H1 (cell line): ENCODE data around the gene CCDC91. TPM values are rescaled to one million over a fixed set of nuclear protein-coding genes. Genes with fewer than 3 reads are reported as not detected.

Experiments
- CTCF ChIA-PET: fragments of 300-600 bp; sonication (Branson Sonifier 250); formaldehyde crosslinking; loops from one replicate; lab custom pipeline; 2021; ENCODE audit not compliant: partially characterized antibody; lab: Charles Lee
- POLR2A ChIA-PET: fragments of 300-600 bp; sonication (Branson Sonifier 250); formaldehyde crosslinking; loops from one replicate; lab custom pipeline; 2021; ENCODE audit warnings: inconsistent platforms; ENCODE audit not compliant: partially characterized antibody; lab: Charles Lee
- DNase-seq, 2 experiments: peaks; one replicate each; pipeline versions ENCODE4 v3.0.0 to v3.0.0-alpha.2; 2010 to 2022; ENCODE audit warnings: low spot score in 2 of 2, low read depth in 1 of 2, mixed read lengths in 1 of 2
- FAIRE-seq: peaks from 2 replicates; lab custom pipeline; 2011; peaks lifted over from hg19 to GRCh38; lab: Jason Lieb, UNC
- H2AFZ ChIP-seq: 2 replicates; pipeline ENCODE4 v1.8.1; 2012; ENCODE audit warnings: low read length, inconsistent platforms
- H2AK5ac ChIP-seq: 2 replicates; pipeline ENCODE4 v1.6.1; 2013; ENCODE audit warnings: low read depth, low read length
- H2BK120ac ChIP-seq: replicated peaks from 2 replicates; pipeline ENCODE3; 2013; ENCODE audit warnings: low read depth, low read length, inconsistent platforms
- H2BK12ac ChIP-seq: 2 replicates; pipeline ENCODE4 v1.6.1; 2013; ENCODE audit warnings: low read depth, low read length
- H2BK15ac ChIP-seq: 2 replicates; pipeline ENCODE4 v1.6.1; 2013; ENCODE audit warnings: low read length
- H2BK20ac ChIP-seq: 2 replicates; pipeline ENCODE4 v1.6.1; 2013; ENCODE audit warnings: low read length
- H2BK5ac ChIP-seq: 2 replicates; pipeline ENCODE4 v1.6.1; 2013; ENCODE audit warnings: low read depth, low read length
- H3K14ac ChIP-seq: 2 replicates; pipeline ENCODE4 v1.6.1; 2013; ENCODE audit warnings: inconsistent platforms; ENCODE audit not compliant: insufficient read length
- H3K18ac ChIP-seq: 2 replicates; pipeline ENCODE4 v1.6.1; 2013; ENCODE audit warnings: low read length; ENCODE audit errors: extremely low read depth
- H3K23ac ChIP-seq: 2 replicates; pipeline ENCODE4 v1.6.1; 2013; ENCODE audit warnings: inconsistent platforms; ENCODE audit not compliant: insufficient read length
- H3K23me2 ChIP-seq: 2 replicates; pipeline ENCODE4 v1.6.1; 2013; ENCODE audit warnings: low read depth, low read length
- H3K27ac ChIP-seq: 2 replicates; pipeline ENCODE4 v1.6.1; 2011; ENCODE audit warnings: low read depth, low read length, inconsistent platforms
- H3K27me3 ChIP-seq, 4 experiments: replicated peaks in 1 of 4; 1 replicate in 1 of 4; 2 replicates in 3 of 4; pipeline versions ENCODE4 v1.6.1 to v1.8.1; 2011 to 2013; ENCODE audit warnings: low read length in 3 of 4, mild to moderate bottlenecking in 3 of 4, inconsistent platforms in 2 of 4, mixed read lengths in 2 of 4, moderate library complexity in 1 of 4; ENCODE audit not compliant: control insufficient read depth in 3 of 4, insufficient read depth in 3 of 4; ENCODE audit errors: extremely low read depth in 1 of 4
- H3K36me3 ChIP-seq, 4 experiments: 2 replicates each; pipeline versions ENCODE4 v1.6.1 to v1.8.1; 2011 to 2013; ENCODE audit warnings: mild to moderate bottlenecking in 4 of 4, low read length in 3 of 4, moderate library complexity in 2 of 4, control low read depth in 1 of 4, inconsistent platforms in 1 of 4; ENCODE audit not compliant: insufficient read depth in 4 of 4, control insufficient read depth in 2 of 4
- H3K4ac ChIP-seq: replicated peaks from 2 replicates; pipeline ENCODE3; 2013; ENCODE audit warnings: low read length, low read depth, mixed read lengths, inconsistent platforms; ENCODE audit not compliant: insufficient read length
- H3K4me1 ChIP-seq, 4 experiments: replicated peaks in 1 of 4; 1 replicate in 1 of 4; 2 replicates in 3 of 4; pipeline versions ENCODE4 v1.6.1 to v1.8.1; 2011 to 2013; ENCODE audit warnings: low read length in 3 of 4, inconsistent platforms in 2 of 4, mixed read lengths in 1 of 4; ENCODE audit not compliant: insufficient read depth in 4 of 4, control insufficient read depth in 3 of 4
- H3K4me2 ChIP-seq, 2 experiments: 2 replicates each; pipeline versions ENCODE4 v1.6.1 to v1.8.1; 2011 to 2013; ENCODE audit warnings: low read depth in 2 of 2, low read length in 2 of 2, control low read depth in 1 of 2, inconsistent platforms in 1 of 2, mild to moderate bottlenecking in 1 of 2; ENCODE audit not compliant: insufficient read depth in 1 of 2
- H3K4me3 ChIP-seq, 4 experiments: fragments of 200-600, 300-600 bp in 1 of 4; sonication (generic), shearing (Covaris generic), sonication (Bioruptor Twin) in 1 of 4; 2 replicates each; pipeline versions ENCODE4 v1.5.1 to v1.8.1; 2011 to 2016; ENCODE audit warnings: low read length in 4 of 4, low read depth in 3 of 4, control low read depth in 2 of 4, inconsistent platforms in 2 of 4, mild to moderate bottlenecking in 2 of 4, mixed read lengths in 1 of 4, moderate library complexity in 1 of 4; ENCODE audit not compliant: insufficient read depth in 2 of 4; ENCODE audit errors: extremely low read depth in 1 of 4
- H3K56ac ChIP-seq: replicated peaks from 2 replicates; pipeline ENCODE3; 2013; ENCODE audit warnings: low read depth, mild to moderate bottlenecking, mixed read lengths, low read length, inconsistent platforms; ENCODE audit not compliant: insufficient read length
- H3K79me1 ChIP-seq: 2 replicates; pipeline ENCODE4 v1.6.1; 2013; ENCODE audit warnings: low read depth, low read length, control low read depth
- H3K79me2 ChIP-seq, 2 experiments: 2 replicates each; pipeline versions ENCODE4 v1.6.1 to v1.8.1; 2012 to 2013; ENCODE audit warnings: low read length in 2 of 2, mild to moderate bottlenecking in 2 of 2, inconsistent platforms in 1 of 2; ENCODE audit not compliant: insufficient read depth in 2 of 2, control insufficient read depth in 1 of 2
- H3K9ac ChIP-seq, 4 experiments: replicated peaks in 1 of 4; 1 replicate in 1 of 4; 2 replicates in 3 of 4; pipeline versions ENCODE4 v1.6.1 to v1.8.1; 2011 to 2013; ENCODE audit warnings: low read depth in 3 of 4, low read length in 3 of 4, control low read depth in 2 of 4, mild to moderate bottlenecking in 2 of 4, moderate library complexity in 2 of 4, inconsistent platforms in 1 of 4; ENCODE audit errors: extremely low read depth in 1 of 4
- H3K9me3 ChIP-seq, 2 experiments: 2 replicates each; pipeline versions ENCODE4 v1.6.1 to v1.8.1; 2012 to 2013; ENCODE audit warnings: mild to moderate bottlenecking in 2 of 2, moderate library complexity in 2 of 2, control low read depth in 1 of 2, inconsistent platforms in 1 of 2, low read depth in 1 of 2, low read length in 1 of 2, mixed read lengths in 1 of 2; ENCODE audit not compliant: insufficient read depth in 2 of 2
- H4K20me1 ChIP-seq, 2 experiments: replicated peaks in 1 of 2; 2 replicates each; pipeline versions ENCODE3 to v1.8.1; 2011 to 2013; ENCODE audit warnings: inconsistent platforms in 2 of 2, low read length in 2 of 2, mild to moderate bottlenecking in 1 of 2; ENCODE audit not compliant: insufficient read depth in 2 of 2, control insufficient read depth in 1 of 2
- H4K5ac ChIP-seq: 2 replicates; pipeline ENCODE4 v1.6.1; 2013; ENCODE audit warnings: low read length, low read depth, mixed read lengths, inconsistent platforms; ENCODE audit not compliant: insufficient read length
- H4K8ac ChIP-seq: 2 replicates; pipeline ENCODE4 v1.8.0; 2013; ENCODE audit warnings: mild to moderate bottlenecking, moderate library complexity, low read length, inconsistent platforms; ENCODE audit not compliant: insufficient read depth; ENCODE audit errors: extremely low read depth
- H4K91ac ChIP-seq: replicated peaks from 2 replicates; pipeline ENCODE3; 2013; ENCODE audit warnings: low read length, mixed read lengths, inconsistent platforms; ENCODE audit not compliant: insufficient read length
- CHD1 ChIP-seq: IDR thresholded peaks from 2 replicates; pipeline ENCODE4 v1.6.1; 2012; ENCODE audit warnings: low read depth, low read length, improper control_type of control experiment
- CTBP2 ChIP-seq: IDR thresholded peaks from 2 replicates; pipeline ENCODE4 v1.7.0; 2011; ENCODE audit warnings: borderline replicate concordance, mild to moderate bottlenecking, moderate library complexity, mixed read lengths, low read length; ENCODE audit not compliant: insufficient read depth, insufficient read length
- EZH2 ChIP-seq: fragments of 200-600 bp; sonication (generic); IDR thresholded peaks from 2 replicates; pipeline ENCODE4 v1.7.1; 2012; ENCODE audit warnings: low read depth, mild to moderate bottlenecking, moderate library complexity, low read length, inconsistent platforms; ENCODE audit not compliant: severe bottlenecking
- FOSL1 ChIP-seq: IDR thresholded peaks from 2 replicates; pipeline ENCODE4 v1.6.1; 2011; ENCODE audit warnings: mild to moderate bottlenecking, low read depth, low read length, moderate library complexity; ENCODE audit not compliant: insufficient read depth
- JUN ChIP-seq: IDR thresholded peaks from 2 replicates; pipeline ENCODE4 v1.6.1; 2011; ENCODE audit warnings: low read depth, mild to moderate bottlenecking, improper control_type of control experiment, low read length
- KDM4A ChIP-seq: IDR thresholded peaks from one replicate; pipeline ENCODE4 v1.7.1; 2012; ENCODE audit warnings: low read depth, mild to moderate bottlenecking, moderate library complexity, low read length, inconsistent platforms; ENCODE audit not compliant: severe bottlenecking
- POLR2AphosphoS5 ChIP-seq: IDR thresholded peaks from 2 replicates; pipeline ENCODE4 v1.6.1; 2011; ENCODE audit warnings: low read depth, low read length
- RNF2 ChIP-seq: fragments of 200-900, 300-1000 bp; sonication (generic); IDR thresholded peaks from 2 replicates; pipeline ENCODE4 v1.7.1; 2016; ENCODE audit warnings: borderline replicate concordance, low read depth, mild to moderate bottlenecking, antibody characterized with exemption, low read length; ENCODE audit not compliant: poor library complexity, severe bottlenecking; ENCODE audit errors: missing control alignments
- polyA plus RNA-seq, 7 experiments: library from polyadenylated mRNA; depleted of rRNA in 3 of 7; stranded (reverse) in 5 of 7; unstranded in 2 of 7; fragments of >200 nt in 5 of 7; fragments of 200-250 nt in 2 of 7; gene quantifications; 1 replicate in 5 of 7; 2 replicates in 1 of 7; 4 replicates in 1 of 7; pipeline versions ENCODE4 v1.2.1 to v1.2.3, GENCODE V29; 2011 to 2013; ENCODE audit warnings: missing spikeins in 2 of 7, mixed read lengths in 2 of 7
- total RNA-seq: library from RNA; stranded (reverse); fragmentation: NEBNext Ultra II Directional; extraction: Animal tissue kit (Norgen Biotek cat#: 25700); gene quantifications from 2 replicates; pipeline ENCODE4 v1.2.1, GENCODE V29; 2021
- TF ChIP-seq, protein P1 (sequence below), 3 experiments: IDR thresholded peaks; 1 replicate in 2 of 3; 2 replicates in 1 of 3; pipeline versions ENCODE4 v1.5.1 to v1.6.1; 2011; ENCODE audit warnings: low read length in 3 of 3, mild to moderate bottlenecking in 3 of 3, inconsistent platforms in 2 of 3, low read depth in 1 of 3, moderate library complexity in 1 of 3; ENCODE audit not compliant: insufficient read depth in 1 of 3; ENCODE audit errors: control extremely low read depth in 1 of 3
- TF ChIP-seq, protein P2 (sequence below): IDR thresholded peaks from 2 replicates; pipeline ENCODE4 v1.6.1; 2011; ENCODE audit warnings: low read depth, mild to moderate bottlenecking, low read length; ENCODE audit not compliant: insufficient read depth

Gene CCDC91
- total and polyA plus RNA-seq, 2 of the 8 experiments (the other 6 are each of a cell fraction or from before 2014, with no cell fraction given): 8.6 to 23.1 TPM

DNA sequence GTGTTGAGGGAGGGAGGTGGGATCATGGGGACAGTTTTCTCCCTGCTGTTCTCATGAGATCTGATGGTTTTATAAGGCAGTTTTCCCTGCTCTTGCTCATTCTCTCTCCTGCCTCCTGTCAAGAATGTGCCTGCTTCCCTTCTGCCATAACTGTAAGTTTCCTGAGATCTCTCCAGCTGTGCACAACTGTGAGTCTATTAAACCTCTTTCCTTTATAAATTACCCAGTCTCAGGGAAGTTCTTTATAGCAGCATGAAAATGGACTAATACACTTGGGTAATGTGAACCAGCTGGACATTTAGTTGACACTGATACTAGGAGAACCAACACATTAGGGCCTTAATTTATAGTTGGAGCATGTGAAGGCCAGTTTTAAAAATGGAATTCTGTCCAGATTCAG lies 12.4 kb upstream of the CCDC91 start:
- no peaks in the 10 kb centered on the region for H3K79me1 ChIP-seq
- no peak for FAIRE-seq

More for the DNA sequence above, 12.4 kb upstream of the CCDC91 start:
- Histone ChIP-seq H4K91ac (no peak overlapping the region), H3K18ac (no peak overlapping the region), H4K8ac (no peak overlapping the region), H3K9me3 (no peaks in the 10 kb centered on the region), H2AFZ (no peak overlapping the region), H3K4me1 (no peaks in the 10 kb centered on the region), H3K9ac (no peak overlapping the region), H3K36me3 (no peaks in the 10 kb centered on the region), H2AK5ac (no peak overlapping the region), H3K56ac (no peak overlapping the region), H3K23ac (no peak overlapping the region), H2BK20ac (no peak overlapping the region), H3K27ac (no peak overlapping the region), H3K79me2 (no peaks in the 10 kb centered on the region), H3K4me2 (no peak overlapping the region), H3K4me3 (no peak overlapping the region), H2BK12ac (no peak overlapping the region), H3K14ac (no peak overlapping the region), H2BK120ac (no peak overlapping the region), H3K4ac (no peak overlapping the region), H2BK5ac (no peak overlapping the region), H3K23me2 (no peaks in the 10 kb centered on the region), H4K20me1 (no peaks in the 10 kb centered on the region), H2BK15ac (no peak overlapping the region), H4K5ac (no peak overlapping the region), H3K27me3 (no peaks in the 10 kb centered on the region)
- no peak for DNase-seq
- TF ChIP-seq RNF2 (no peak), KDM4A (no peak), CTBP2 (no peak), EZH2 (no peak), CHD1 (no peak), FOSL1 (no peak), POLR2AphosphoS5 (no peak), JUN (no peak)
- TF ChIP-seq, protein P1, sequence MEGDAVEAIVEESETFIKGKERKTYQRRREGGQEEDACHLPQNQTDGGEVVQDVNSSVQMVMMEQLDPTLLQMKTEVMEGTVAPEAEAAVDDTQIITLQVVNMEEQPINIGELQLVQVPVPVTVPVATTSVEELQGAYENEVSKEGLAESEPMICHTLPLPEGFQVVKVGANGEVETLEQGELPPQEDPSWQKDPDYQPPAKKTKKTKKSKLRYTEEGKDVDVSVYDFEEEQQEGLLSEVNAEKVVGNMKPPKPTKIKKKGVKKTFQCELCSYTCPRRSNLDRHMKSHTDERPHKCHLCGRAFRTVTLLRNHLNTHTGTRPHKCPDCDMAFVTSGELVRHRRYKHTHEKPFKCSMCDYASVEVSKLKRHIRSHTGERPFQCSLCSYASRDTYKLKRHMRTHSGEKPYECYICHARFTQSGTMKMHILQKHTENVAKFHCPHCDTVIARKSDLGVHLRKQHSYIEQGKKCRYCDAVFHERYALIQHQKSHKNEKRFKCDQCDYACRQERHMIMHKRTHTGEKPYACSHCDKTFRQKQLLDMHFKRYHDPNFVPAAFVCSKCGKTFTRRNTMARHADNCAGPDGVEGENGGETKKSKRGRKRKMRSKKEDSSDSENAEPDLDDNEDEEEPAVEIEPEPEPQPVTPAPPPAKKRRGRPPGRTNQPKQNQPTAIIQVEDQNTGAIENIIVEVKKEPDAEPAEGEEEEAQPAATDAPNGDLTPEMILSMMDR (IDR thresholded peaks at IDR 0.05; ENCODE audit: control extremely low read depth in 1 of 3, insufficient read depth in 1 of 3, low read depth in 1 of 3, low read length in 3 of 3): no peak
- TF ChIP-seq, protein P2, sequence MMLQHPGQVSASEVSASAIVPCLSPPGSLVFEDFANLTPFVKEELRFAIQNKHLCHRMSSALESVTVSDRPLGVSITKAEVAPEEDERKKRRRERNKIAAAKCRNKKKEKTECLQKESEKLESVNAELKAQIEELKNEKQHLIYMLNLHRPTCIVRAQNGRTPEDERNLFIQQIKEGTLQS: no peak
- CTCF ChIA-PET: interaction anchor here (0.5 kb wide), 1 partner anchor 12 kb away, joined by 3 read pairs; no protein-coding TSS in a partner anchor
- POLR2A ChIA-PET: interaction anchor here (1.2 to 2.1 kb wide), 2 partner anchors 9 to 13 kb away, joined by 3 to 7 read pairs; partner anchors contain the start of gene CCDC91
